H1 (cell line): ENCODE results near the gene DAND5.

Source experiments
- CHD1 ChIP-seq: IDR thresholded peaks from 2 replicates; pipeline ENCODE4 v1.6.1; 2012; ENCODE audit warnings: low read depth, low read length, improper control_type of control experiment
- EP300 ChIP-seq, 2 experiments: IDR thresholded peaks; 1 replicate in 1 of 2; 2 replicates in 1 of 2; pipeline ENCODE4 v1.6.1; 2011 to 2012; ENCODE audit warnings: low read depth in 2 of 2, low read length in 2 of 2, mild to moderate bottlenecking in 2 of 2, borderline replicate concordance in 1 of 2, inconsistent platforms in 1 of 2, moderate library complexity in 1 of 2
- EZH2 ChIP-seq: fragments of 200-600 bp; sonication (generic); IDR thresholded peaks from 2 replicates; pipeline ENCODE4 v1.7.1; 2012; ENCODE audit warnings: low read depth, mild to moderate bottlenecking, moderate library complexity, low read length, inconsistent platforms; ENCODE audit not compliant: severe bottlenecking
- MAFK ChIP-seq: IDR thresholded peaks from 2 replicates; pipeline ENCODE4 v1.6.1; 2012; ENCODE audit warnings: low read depth, mild to moderate bottlenecking, improper control_type of control experiment, low read length
- POLR2A ChIP-seq, 2 experiments: IDR thresholded peaks; 1 replicate in 1 of 2; 2 replicates in 1 of 2; pipeline ENCODE4 v1.6.1; 2011; ENCODE audit warnings: low read depth in 2 of 2, low read length in 2 of 2, mild to moderate bottlenecking in 2 of 2; ENCODE audit errors: control extremely low read depth in 1 of 2
- RAD21 ChIP-seq, 2 experiments: IDR thresholded peaks in 1 of 2; conservative IDR thresholded peaks in 1 of 2; 2 replicates each; pipeline ENCODE4 v1.6.1; 2011; ENCODE audit warnings: low read depth in 2 of 2, low read length in 2 of 2, improper control_type of control experiment in 1 of 2, inconsistent platforms in 1 of 2, mild to moderate bottlenecking in 1 of 2, moderate library complexity in 1 of 2
- RNF2 ChIP-seq: fragments of 200-900, 300-1000 bp; sonication (generic); IDR thresholded peaks from 2 replicates; pipeline ENCODE4 v1.7.1; 2016; ENCODE audit warnings: borderline replicate concordance, low read depth, mild to moderate bottlenecking, antibody characterized with exemption, low read length; ENCODE audit not compliant: poor library complexity, severe bottlenecking; ENCODE audit errors: missing control alignments
- SUZ12 ChIP-seq: fragments of 200-600 bp; sonication (generic); IDR thresholded peaks from 2 replicates; pipeline ENCODE4 v1.6.1; 2012; ENCODE audit warnings: mild to moderate bottlenecking, inconsistent platforms, low read length, moderate library complexity, mixed read lengths
- TEAD4 ChIP-seq: IDR thresholded peaks from 2 replicates; pipeline ENCODE4 v1.6.1; 2012; ENCODE audit warnings: low read depth, low read length, inconsistent platforms, mixed read lengths
- TF ChIP-seq, protein P1 (sequence below), 3 experiments: IDR thresholded peaks; 1 replicate in 2 of 3; 2 replicates in 1 of 3; pipeline versions ENCODE4 v1.5.1 to v1.6.1; 2011; ENCODE audit warnings: low read length in 3 of 3, mild to moderate bottlenecking in 3 of 3, inconsistent platforms in 2 of 3, low read depth in 1 of 3, moderate library complexity in 1 of 3; ENCODE audit not compliant: insufficient read depth in 1 of 3; ENCODE audit errors: control extremely low read depth in 1 of 3
- TF ChIP-seq, protein P2 (sequence below): IDR thresholded peaks from 2 replicates; pipeline ENCODE4 v1.6.1; 2011; ENCODE audit warnings: low read depth, mild to moderate bottlenecking, low read length; ENCODE audit not compliant: insufficient read depth
- TF ChIP-seq, protein P3 (sequence below): IDR thresholded peaks from 2 replicates; pipeline ENCODE4 v1.6.1; 2011; ENCODE audit warnings: low read length, improper control_type of control experiment

DNA sequence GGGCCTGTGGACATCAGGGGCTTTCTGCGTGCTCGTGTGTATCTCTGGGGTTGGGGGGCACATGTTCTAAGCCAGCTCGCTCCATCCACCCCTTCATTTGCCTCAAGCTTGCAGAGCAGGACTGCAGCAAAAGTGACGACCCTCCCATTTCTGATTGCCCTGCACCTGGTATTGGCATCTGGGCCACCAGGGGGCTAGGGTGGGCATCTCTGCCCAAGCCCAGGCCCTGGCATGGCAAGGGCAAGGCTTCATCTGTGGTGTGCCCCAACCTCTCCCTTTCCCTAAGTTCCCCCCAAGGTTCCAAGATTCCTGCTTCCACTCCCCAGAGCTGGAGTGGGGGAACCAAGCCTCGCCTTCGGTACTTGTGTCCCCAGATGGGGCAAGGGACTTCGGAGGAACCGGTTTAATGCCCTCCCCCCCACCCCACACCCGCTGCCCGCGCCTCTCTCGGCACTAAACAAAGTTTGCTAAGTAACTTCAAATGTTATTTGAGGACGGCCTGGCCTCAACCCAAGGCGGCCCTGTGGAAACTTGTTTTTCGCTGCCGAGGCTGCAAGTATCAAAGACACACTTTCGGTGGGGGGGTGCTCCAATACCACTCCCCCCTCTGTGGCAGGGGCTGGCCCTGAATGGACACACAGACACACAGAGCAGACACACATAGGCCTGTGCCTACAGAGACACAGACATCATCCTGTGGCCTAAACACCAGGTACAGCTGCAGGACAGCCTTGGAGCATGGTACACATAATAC, 38.1 kb downstream of the DAND5 start:
- TF ChIP-seq SUZ12 (no peak), RAD21 (IDR thresholded peaks at IDR 0.05 in 1 of 2, conservative IDR thresholded peaks at IDR 0.05 in 1 of 2; ENCODE audit: low read depth in 2 of 2, low read length in 2 of 2) (no peak), TEAD4 (no peak), CHD1 (no peak), EP300 (IDR thresholded peaks at IDR 0.05; ENCODE audit: borderline replicate concordance in 1 of 2, low read depth in 2 of 2, low read length in 2 of 2) (no peak), MAFK (no peak), RNF2 (no peak), POLR2A (IDR thresholded peaks at IDR 0.05; ENCODE audit: control extremely low read depth in 1 of 2, low read depth in 2 of 2, low read length in 2 of 2) (no peak), EZH2 (no peak)
- TF ChIP-seq, protein P1, sequence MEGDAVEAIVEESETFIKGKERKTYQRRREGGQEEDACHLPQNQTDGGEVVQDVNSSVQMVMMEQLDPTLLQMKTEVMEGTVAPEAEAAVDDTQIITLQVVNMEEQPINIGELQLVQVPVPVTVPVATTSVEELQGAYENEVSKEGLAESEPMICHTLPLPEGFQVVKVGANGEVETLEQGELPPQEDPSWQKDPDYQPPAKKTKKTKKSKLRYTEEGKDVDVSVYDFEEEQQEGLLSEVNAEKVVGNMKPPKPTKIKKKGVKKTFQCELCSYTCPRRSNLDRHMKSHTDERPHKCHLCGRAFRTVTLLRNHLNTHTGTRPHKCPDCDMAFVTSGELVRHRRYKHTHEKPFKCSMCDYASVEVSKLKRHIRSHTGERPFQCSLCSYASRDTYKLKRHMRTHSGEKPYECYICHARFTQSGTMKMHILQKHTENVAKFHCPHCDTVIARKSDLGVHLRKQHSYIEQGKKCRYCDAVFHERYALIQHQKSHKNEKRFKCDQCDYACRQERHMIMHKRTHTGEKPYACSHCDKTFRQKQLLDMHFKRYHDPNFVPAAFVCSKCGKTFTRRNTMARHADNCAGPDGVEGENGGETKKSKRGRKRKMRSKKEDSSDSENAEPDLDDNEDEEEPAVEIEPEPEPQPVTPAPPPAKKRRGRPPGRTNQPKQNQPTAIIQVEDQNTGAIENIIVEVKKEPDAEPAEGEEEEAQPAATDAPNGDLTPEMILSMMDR (IDR thresholded peaks at IDR 0.05; ENCODE audit: control extremely low read depth in 1 of 3, insufficient read depth in 1 of 3, low read depth in 1 of 3, low read length in 3 of 3): peak in 1 of 3 experiments; percentile 10; a peak in 1 of 4 replicates
- TF ChIP-seq, protein P2, sequence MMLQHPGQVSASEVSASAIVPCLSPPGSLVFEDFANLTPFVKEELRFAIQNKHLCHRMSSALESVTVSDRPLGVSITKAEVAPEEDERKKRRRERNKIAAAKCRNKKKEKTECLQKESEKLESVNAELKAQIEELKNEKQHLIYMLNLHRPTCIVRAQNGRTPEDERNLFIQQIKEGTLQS: no peak
- TF ChIP-seq, protein P3, sequence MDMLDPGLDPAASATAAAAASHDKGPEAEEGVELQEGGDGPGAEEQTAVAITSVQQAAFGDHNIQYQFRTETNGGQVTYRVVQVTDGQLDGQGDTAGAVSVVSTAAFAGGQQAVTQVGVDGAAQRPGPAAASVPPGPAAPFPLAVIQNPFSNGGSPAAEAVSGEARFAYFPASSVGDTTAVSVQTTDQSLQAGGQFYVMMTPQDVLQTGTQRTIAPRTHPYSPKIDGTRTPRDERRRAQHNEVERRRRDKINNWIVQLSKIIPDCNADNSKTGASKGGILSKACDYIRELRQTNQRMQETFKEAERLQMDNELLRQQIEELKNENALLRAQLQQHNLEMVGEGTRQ: no peak
